Neural cell (in vitro differentiated cells): ENCODE measurements around the gene UBE2H.

ENCODE experiments used
- CTCF ChIP-seq: fragments of 450-650 bp; IDR thresholded peaks from 2 replicates; pipeline ENCODE4 v1.5.1; 2014; ENCODE audit warnings: antibody characterized with exemption, mild to moderate bottlenecking, moderate library complexity; ENCODE audit not compliant: poor library complexity, severe bottlenecking
- EP300 ChIP-seq: fragments of 450-650 bp; conservative IDR thresholded peaks from 2 replicates; pipeline ENCODE4 v1.6.1; 2014; ENCODE audit warnings: antibody characterized with exemption, mild to moderate bottlenecking, moderate library complexity; ENCODE audit not compliant: poor library complexity, severe bottlenecking
- EZH2 ChIP-seq: fragments of 200-600, 300-800 bp; shearing (Covaris generic), sonication (generic); IDR thresholded peaks from 2 replicates; pipeline ENCODE4 v1.6.1; 2014; ENCODE audit warnings: antibody characterized with exemption, low read length, borderline replicate concordance, mild to moderate bottlenecking; ENCODE audit not compliant: insufficient read depth, poor library complexity, severe bottlenecking
- MXI1 ChIP-seq: fragments of 450-650 bp; conservative IDR thresholded peaks from 2 replicates; pipeline ENCODE4 v1.6.1; 2014; ENCODE audit warnings: antibody characterized with exemption, mild to moderate bottlenecking; ENCODE audit not compliant: poor library complexity, severe bottlenecking
- POLR2AphosphoS5 ChIP-seq: IDR thresholded peaks from 2 replicates; pipeline ENCODE4 v1.6.1; 2012
- REST ChIP-seq: IDR thresholded peaks from 2 replicates; pipeline ENCODE4 v1.6.1; 2012; ENCODE audit warnings: borderline replicate concordance

GRCh38 chr7:129797214-129797789 is 155.5 kb downstream of the UBE2H start:
- TF ChIP-seq CTCF (no peak), EZH2 (no peak), EP300 (no peak), POLR2AphosphoS5 (no peak), MXI1 (no peak), REST (no peak)
